ENCODE results near the gene MCF2L.

The MCF2L gene

GRCh38 chr13:113143466-113144254, 174.6 kb downstream of the MCF2L start:
- DNase-seq (ENCODE audit: low spot score), result no peak

GRCh38 chr13:113144255-113144629, 175.2 kb downstream of the MCF2L start:
- DNase-seq (ENCODE audit: low spot score), result no peak

- DNase-seq (ENCODE audit: low spot score), result no peak
These were observed 176.5 kb downstream of the MCF2L start for GRCh38 chr13:113145496-113145895.

GRCh38 chr13:113145911-113146598, 177.0 kb downstream of the MCF2L start:
- DNase-seq (ENCODE audit: low spot score), result no peak

GRCh38 chr13:113146750-113147149, 177.7 kb downstream of the MCF2L start:
- no peak for DNase-seq (ENCODE audit: low spot score)

GRCh38 chr13:113147206-113147605, 178.2 kb downstream of the MCF2L start:
- DNase-seq (ENCODE audit: low spot score), result no peak

- DNase-seq (ENCODE audit: low spot score), result no peak
These were observed 179.4 kb downstream of the MCF2L start for GRCh38 chr13:113148407-113148806.

GRCh38 chr13:113148940-113149503, 180.0 kb downstream of the MCF2L start:
- DNase-seq (ENCODE audit: low spot score), result no peak
